Vagina (tissue), 2 donors: ENCODE measurements around the gene NAP1L5.

Source experiments
- POLR2AphosphoS5 ChIP-seq, 2 donors: sonication (generic); formaldehyde crosslinking; IDR thresholded peaks; one replicate each; pipeline ENCODE4 v1.9.0; 2017; ENCODE audit warnings: antibody characterized with exemption in 2 of 2, mild to moderate bottlenecking in 2 of 2, low read depth in 1 of 2; ENCODE audit not compliant: insufficient read depth in 1 of 2
- TF ChIP-seq, protein P1 (sequence below), 3 experiments: fragments of 450-650 bp in 2 of 3; fragments of 200-600 bp in 1 of 3; sonication (generic) in 1 of 3; IDR thresholded peaks; one replicate each; pipeline ENCODE4 v1.5.1; 2017 to 2019; ENCODE audit warnings: antibody characterized with exemption in 3 of 3, mild to moderate bottlenecking in 2 of 3, moderate library complexity in 2 of 3

DNA sequence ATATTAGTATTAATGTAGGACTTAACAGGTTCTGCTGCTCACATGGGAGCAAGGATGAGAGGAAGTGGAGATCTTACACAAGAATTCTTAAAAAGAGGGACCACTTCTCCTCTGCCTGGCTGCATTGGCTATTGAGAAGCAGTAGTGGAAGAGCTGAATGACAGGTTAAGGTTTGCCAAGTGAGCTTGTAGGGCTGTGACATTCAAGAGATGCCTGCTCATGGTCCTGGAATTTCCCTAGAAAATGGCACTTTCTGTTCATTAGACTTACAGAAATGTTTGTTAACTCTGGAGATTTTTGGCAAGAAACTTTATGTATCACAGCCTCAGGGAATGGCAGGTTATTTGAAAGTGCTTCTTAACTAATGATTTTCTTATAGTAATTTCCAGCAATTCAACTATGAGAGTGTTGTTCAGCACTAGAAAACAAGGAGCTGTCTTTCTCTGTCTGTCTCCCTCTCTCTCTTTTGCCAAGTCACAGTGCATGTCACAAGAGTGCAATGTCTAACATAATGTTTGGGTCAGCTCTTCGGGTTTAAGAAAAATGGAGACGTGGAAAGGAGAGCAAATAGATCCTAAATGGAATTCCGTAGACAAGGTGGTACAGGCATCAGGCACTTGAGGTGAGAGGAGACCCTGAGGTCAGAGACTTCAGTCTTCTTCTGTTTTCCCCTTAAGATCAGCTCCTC is 8.3 kb upstream of the NAP1L5 start:
- TF ChIP-seq POLR2AphosphoS5 (IDR thresholded peaks at IDR 0.05; ENCODE audit: insufficient read depth in 1 of 2, low read depth in 1 of 2), result no peak
- TF ChIP-seq, protein P1, sequence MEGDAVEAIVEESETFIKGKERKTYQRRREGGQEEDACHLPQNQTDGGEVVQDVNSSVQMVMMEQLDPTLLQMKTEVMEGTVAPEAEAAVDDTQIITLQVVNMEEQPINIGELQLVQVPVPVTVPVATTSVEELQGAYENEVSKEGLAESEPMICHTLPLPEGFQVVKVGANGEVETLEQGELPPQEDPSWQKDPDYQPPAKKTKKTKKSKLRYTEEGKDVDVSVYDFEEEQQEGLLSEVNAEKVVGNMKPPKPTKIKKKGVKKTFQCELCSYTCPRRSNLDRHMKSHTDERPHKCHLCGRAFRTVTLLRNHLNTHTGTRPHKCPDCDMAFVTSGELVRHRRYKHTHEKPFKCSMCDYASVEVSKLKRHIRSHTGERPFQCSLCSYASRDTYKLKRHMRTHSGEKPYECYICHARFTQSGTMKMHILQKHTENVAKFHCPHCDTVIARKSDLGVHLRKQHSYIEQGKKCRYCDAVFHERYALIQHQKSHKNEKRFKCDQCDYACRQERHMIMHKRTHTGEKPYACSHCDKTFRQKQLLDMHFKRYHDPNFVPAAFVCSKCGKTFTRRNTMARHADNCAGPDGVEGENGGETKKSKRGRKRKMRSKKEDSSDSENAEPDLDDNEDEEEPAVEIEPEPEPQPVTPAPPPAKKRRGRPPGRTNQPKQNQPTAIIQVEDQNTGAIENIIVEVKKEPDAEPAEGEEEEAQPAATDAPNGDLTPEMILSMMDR (IDR thresholded peaks at IDR 0.05), result no peak
